VCaP (cell line): ENCODE data around the gene FAM193B.

ENCODE experiments used
- H3K27ac ChIP-seq: fragments of 450-650 bp; 2 replicates; pipeline ENCODE4 v1.5.1; 2017
- TF ChIP-seq, protein P1 (sequence below): fragments of 450-650 bp; conservative IDR thresholded peaks from 2 replicates; pipeline ENCODE4 v1.5.1; 2017; ENCODE audit warnings: mild to moderate bottlenecking, moderate library complexity

The FAM193B gene

DNA sequence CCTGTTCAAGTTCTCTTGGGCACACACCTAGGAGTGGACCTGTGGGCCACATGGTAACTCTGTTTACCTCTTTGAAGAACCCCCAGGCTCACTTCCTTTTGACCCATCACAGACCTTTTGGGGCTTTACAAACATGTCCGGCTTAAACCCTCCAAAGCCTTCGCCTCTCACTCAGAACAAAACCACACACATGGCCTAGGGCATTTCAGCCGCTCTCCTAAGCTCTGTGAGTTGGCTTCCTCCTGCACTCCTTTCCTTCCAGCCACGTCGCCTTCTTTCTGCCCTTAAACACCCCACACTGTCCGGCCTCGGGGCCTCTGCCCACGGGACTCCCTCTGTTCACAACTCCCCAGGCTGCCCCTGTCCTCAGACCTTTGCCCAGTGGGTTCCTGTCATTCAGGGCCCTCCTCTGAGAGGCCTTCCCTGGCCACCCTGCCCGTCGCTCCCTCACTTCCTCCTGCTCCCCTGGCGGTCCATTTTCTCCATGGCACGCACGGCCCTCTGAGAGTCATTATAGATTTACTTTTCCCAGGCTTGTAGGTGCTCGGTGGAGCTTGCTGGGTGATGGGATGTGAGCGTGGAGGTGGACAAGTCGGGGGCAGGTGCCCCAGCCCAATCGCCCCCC lies 46.7 kb downstream of the FAM193B start:
- H3K27ac ChIP-seq: no peak overlapping the region
- TF ChIP-seq, protein P1, sequence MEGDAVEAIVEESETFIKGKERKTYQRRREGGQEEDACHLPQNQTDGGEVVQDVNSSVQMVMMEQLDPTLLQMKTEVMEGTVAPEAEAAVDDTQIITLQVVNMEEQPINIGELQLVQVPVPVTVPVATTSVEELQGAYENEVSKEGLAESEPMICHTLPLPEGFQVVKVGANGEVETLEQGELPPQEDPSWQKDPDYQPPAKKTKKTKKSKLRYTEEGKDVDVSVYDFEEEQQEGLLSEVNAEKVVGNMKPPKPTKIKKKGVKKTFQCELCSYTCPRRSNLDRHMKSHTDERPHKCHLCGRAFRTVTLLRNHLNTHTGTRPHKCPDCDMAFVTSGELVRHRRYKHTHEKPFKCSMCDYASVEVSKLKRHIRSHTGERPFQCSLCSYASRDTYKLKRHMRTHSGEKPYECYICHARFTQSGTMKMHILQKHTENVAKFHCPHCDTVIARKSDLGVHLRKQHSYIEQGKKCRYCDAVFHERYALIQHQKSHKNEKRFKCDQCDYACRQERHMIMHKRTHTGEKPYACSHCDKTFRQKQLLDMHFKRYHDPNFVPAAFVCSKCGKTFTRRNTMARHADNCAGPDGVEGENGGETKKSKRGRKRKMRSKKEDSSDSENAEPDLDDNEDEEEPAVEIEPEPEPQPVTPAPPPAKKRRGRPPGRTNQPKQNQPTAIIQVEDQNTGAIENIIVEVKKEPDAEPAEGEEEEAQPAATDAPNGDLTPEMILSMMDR: no peak

DNA sequence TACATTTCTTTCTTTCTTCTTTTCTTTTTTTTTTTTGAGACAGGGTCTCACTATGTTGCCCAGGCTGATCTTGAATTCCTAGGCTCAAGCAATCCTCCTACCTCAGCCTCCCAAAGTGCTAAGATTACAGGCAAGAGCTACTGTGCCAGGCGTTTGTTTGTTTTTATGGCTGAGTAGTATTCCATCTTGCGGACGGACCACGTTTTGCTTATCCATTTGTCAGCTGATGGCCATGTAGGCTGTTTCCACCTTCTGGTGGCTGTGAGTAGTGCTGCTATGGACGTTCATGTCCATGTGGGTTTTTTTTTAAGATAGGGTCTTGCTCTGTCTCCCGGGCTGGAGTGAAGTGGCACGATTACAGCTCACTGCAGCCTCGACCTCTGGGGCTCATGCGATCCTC lies 47.2 kb downstream of the FAM193B start:
- no peak overlapping the region for H3K27ac ChIP-seq
- TF ChIP-seq, protein P1: peak; percentile 26; the same call in 1 of the 2 replicates

DNA sequence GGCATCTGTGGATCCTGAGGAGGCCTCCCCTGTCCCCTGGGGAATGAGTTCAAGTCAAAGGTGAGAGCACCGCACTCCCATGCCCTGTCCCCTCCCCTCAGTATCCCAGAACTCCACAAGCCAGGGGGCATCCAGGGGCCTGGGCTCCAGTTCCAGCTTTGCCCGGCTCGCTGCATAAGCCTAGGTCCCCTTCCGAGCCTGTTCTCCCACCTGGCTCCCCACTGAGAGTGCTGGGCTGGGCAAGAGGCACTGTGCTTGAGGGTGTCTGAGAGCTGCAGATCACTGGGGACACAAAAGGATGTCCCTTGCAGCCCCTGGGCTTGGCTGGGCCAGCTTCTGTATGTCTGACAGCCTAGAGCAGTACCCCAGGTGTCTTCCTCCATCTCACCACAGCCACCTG lies 49.3 kb downstream of the FAM193B start:
- TF ChIP-seq, protein P1: no peak
- H3K27ac ChIP-seq: no peak overlapping the region

GRCh38 chr5:177504086-177505056 lies 50.0 kb downstream of the FAM193B start:
- TF ChIP-seq, protein P1: no peak
- H3K27ac ChIP-seq: no peak overlapping the region

- TF ChIP-seq, protein P1: no peak
- H3K27ac ChIP-seq: no peak overlapping the region
These were observed 50.8 kb downstream of the FAM193B start for GRCh38 chr5:177503351-177504085.

GRCh38 chr5:177502886-177503285 lies 51.5 kb downstream of the FAM193B start:
- TF ChIP-seq, protein P1: no peak

More at GRCh38 chr5:177502886-177503285, 51.5 kb downstream of the FAM193B start:
- H3K27ac ChIP-seq: no peak overlapping the region
